HepG2 (cell line): ENCODE results near the gene ZDHHC14. TPM values are rescaled to one million over a fixed set of nuclear protein-coding genes. Genes with fewer than 3 reads are reported as not detected.
A peak's percentile ranks its signal among the peaks of the same experiment; 100 is the strongest.

Source experiments
- ATAC-seq: fragments of 200-7000 bp; cut with Tn5 transposase; 3 replicates; pipeline ENCODE4 v1.9.1; 2020; ENCODE audit warnings: mild to moderate bottlenecking, moderate library complexity
- BruUV-seq: library from RNA; stranded (reverse); fragments of 400-500 nt; replicated peaks from 2 replicates; lab custom pipeline; 2021; lab: Mats Ljungman, UMichigan
- CTCF ChIA-PET: fragments of 300-600 bp; formaldehyde crosslinking; extraction: SDS; loops from one replicate; lab custom pipeline; 2021; ENCODE audit warnings: low total read pairs, inconsistent platforms, low intra/inter-chr PET ratio; lab: Yijun Ruan, JAX
- POLR2A ChIA-PET: fragments of 350-600 bp; sonication (Branson Sonifier 250); formaldehyde crosslinking; loops from one replicate; lab custom pipeline; 2020; ENCODE audit warnings: antibody characterized with exemption, inconsistent platforms; lab: Yijun Ruan, JAX
- DNase-seq: peaks from one replicate; pipeline ENCODE4 v3.0.0-alpha.2; 2015; ENCODE audit warnings: low spot score
- FAIRE-seq: peaks from 3 replicates; lab custom pipeline; 2011; peaks lifted over from hg19 to GRCh38; lab: Jason Lieb, UNC
- H2AFZ ChIP-seq: one replicate; pipeline ENCODE4 v1.6.1; 2011; ENCODE audit warnings: low read length, inconsistent platforms
- H3K27ac ChIP-seq: fragments of 300-600 bp; 3 replicates; pipeline ENCODE4 v1.8.0; 2011; ENCODE audit warnings: mixed run types, mild to moderate bottlenecking, mixed read lengths, low read length, inconsistent platforms; ENCODE audit not compliant: insufficient read depth; ENCODE audit errors: extremely low read length
- H3K27me3 ChIP-seq, 2 experiments: fragments of 200-600 bp in 1 of 2; 2 replicates in 1 of 2; 3 replicates in 1 of 2; pipeline versions ENCODE4 v1.6.0 to v1.8.0; 2011; ENCODE audit warnings: low read length in 2 of 2, mild to moderate bottlenecking in 2 of 2, moderate library complexity in 2 of 2, inconsistent platforms in 1 of 2; ENCODE audit not compliant: insufficient read depth in 2 of 2, control insufficient read depth in 1 of 2
- H3K36me3 ChIP-seq, 2 experiments: fragments of 200-600 bp in 1 of 2; replicated peaks in 1 of 2; 2 replicates in 1 of 2; 3 replicates in 1 of 2; pipeline versions ENCODE4 v1.5.1 to v1.8.0; 2011; ENCODE audit warnings: low read length in 2 of 2, inconsistent platforms in 1 of 2; ENCODE audit not compliant: insufficient read depth in 2 of 2, control insufficient read depth in 1 of 2
- H3K4me1 ChIP-seq: 2 replicates; pipeline ENCODE4 v1.5.1; 2012; ENCODE audit warnings: low read length, inconsistent platforms; ENCODE audit not compliant: insufficient read depth
- H3K4me2 ChIP-seq: 2 replicates; pipeline ENCODE4 v1.6.0; 2011; ENCODE audit warnings: low read depth, low read length, inconsistent platforms
- H3K4me3 ChIP-seq, 3 experiments: fragments of 200-600 bp in 1 of 3; sonication (generic), shearing (Covaris generic) in 1 of 3; replicated peaks in 1 of 3; 2 replicates each; pipeline ENCODE4 v1.5.1; 2011 to 2016; ENCODE audit warnings: low read length in 3 of 3, inconsistent platforms in 2 of 3, low read depth in 2 of 3, mild to moderate bottlenecking in 2 of 3, control low read depth in 1 of 3, mixed read lengths in 1 of 3; ENCODE audit not compliant: insufficient read depth in 1 of 3
- H3K79me2 ChIP-seq: one replicate; pipeline ENCODE4 v1.6.1; 2011; ENCODE audit warnings: low read length, inconsistent platforms; ENCODE audit not compliant: insufficient read depth
- H3K9ac ChIP-seq: 2 replicates; pipeline ENCODE4 v1.6.0; 2011; ENCODE audit warnings: mild to moderate bottlenecking, low read depth, low read length, inconsistent platforms; ENCODE audit not compliant: insufficient read depth
- H3K9me3 ChIP-seq: 2 replicates; pipeline ENCODE4 v1.5.1; 2012; ENCODE audit warnings: mild to moderate bottlenecking, low read length
- H4K20me1 ChIP-seq: 2 replicates; pipeline ENCODE4 v1.6.0; 2011; ENCODE audit warnings: inconsistent platforms, mild to moderate bottlenecking, low read length, moderate library complexity; ENCODE audit not compliant: insufficient read depth
- DMAP1 ChIP-seq: IDR thresholded peaks from 2 replicates; pipeline ENCODE4 v1.6.1; 2016
- ELF3 ChIP-seq: IDR thresholded peaks from 2 replicates; pipeline ENCODE4 v1.6.1; 2016; ENCODE audit warnings: missing genetic modification reagents, missing compliant biosample characterization
- IKZF4 ChIP-seq: sonication (generic); formaldehyde crosslinking; IDR thresholded peaks from 2 replicates; pipeline ENCODE4 v1.5.1; 2020; ENCODE audit warnings: borderline replicate concordance, mild to moderate bottlenecking, low read depth, missing genetic modification reagents; ENCODE audit errors: not compliant biosample characterization
- JUNB ChIP-seq: sonication (generic); formaldehyde crosslinking; IDR thresholded peaks from 2 replicates; pipeline ENCODE4 v1.8.0; 2022; ENCODE audit warnings: missing genetic modification reagents, mild to moderate bottlenecking, borderline replicate concordance
- KAT2B ChIP-seq: fragments of 150-350 bp; IDR thresholded peaks from 2 replicates; pipeline ENCODE4 v1.6.1; 2014; ENCODE audit warnings: low read depth, low read length, borderline replicate concordance
- KAT7 ChIP-seq: IDR thresholded peaks from 2 replicates; pipeline ENCODE4 v1.6.1; 2018; ENCODE audit warnings: borderline replicate concordance, missing compliant biosample characterization
- KDM5B ChIP-seq: sonication (generic); formaldehyde crosslinking; IDR thresholded peaks from 2 replicates; pipeline ENCODE4 v1.4.0; 2020; ENCODE audit warnings: missing genetic modification reagents, mild to moderate bottlenecking, borderline replicate concordance
- ONECUT2 ChIP-seq: sonication (generic); formaldehyde crosslinking; IDR thresholded peaks from 2 replicates; pipeline ENCODE4 v1.4.0; 2020; ENCODE audit warnings: missing genetic modification reagents
- PHF5A ChIP-seq: IDR thresholded peaks from one replicate; pipeline ENCODE4 v1.6.1; 2018; ENCODE audit warnings: low read depth, missing genetic modification reagents; ENCODE audit not compliant: unreplicated experiment
- REPIN1 ChIP-seq: sonication (generic); formaldehyde crosslinking; IDR thresholded peaks from 2 replicates; pipeline ENCODE4 v1.8.0; 2022; ENCODE audit warnings: missing genetic modification reagents, low read depth, mild to moderate bottlenecking, borderline replicate concordance
- RXRA ChIP-seq: sonication (generic); formaldehyde crosslinking; IDR thresholded peaks from 2 replicates; pipeline ENCODE4 v1.5.1; 2020; ENCODE audit warnings: missing genetic modification reagents
- SMARCC2 ChIP-seq: fragments of 450-650 bp; IDR thresholded peaks from 2 replicates; pipeline ENCODE4 v1.6.1; 2017; ENCODE audit warnings: antibody characterized with exemption, mild to moderate bottlenecking
- SRSF9 ChIP-seq: fragments of 200-400 bp; formaldehyde crosslinking; IDR thresholded peaks from 2 replicates; pipeline ENCODE4 v1.6.1; 2018; ENCODE audit warnings: borderline replicate concordance, mild to moderate bottlenecking, low read depth, low read length; ENCODE audit not compliant: insufficient read depth, poor library complexity, severe bottlenecking
- TARDBP ChIP-seq: sonication (generic); formaldehyde crosslinking; IDR thresholded peaks from 2 replicates; pipeline ENCODE4 v1.8.0; 2022; ENCODE audit warnings: mild to moderate bottlenecking, missing genetic modification reagents
- ZIK1 ChIP-seq: sonication (generic); formaldehyde crosslinking; IDR thresholded peaks from 2 replicates; pipeline ENCODE4 v1.5.0; 2020; ENCODE audit warnings: mild to moderate bottlenecking, low read depth, missing genetic modification reagents, borderline replicate concordance
- ZKSCAN1 ChIP-seq: fragments of 150-350 bp; IDR thresholded peaks from 2 replicates; pipeline ENCODE4 v1.6.1; 2014; ENCODE audit warnings: low read length
- ZNF44 ChIP-seq: sonication (generic); formaldehyde crosslinking; IDR thresholded peaks from 2 replicates; pipeline ENCODE4 v1.5.1; 2020; ENCODE audit warnings: mild to moderate bottlenecking, missing genetic modification reagents
- ZNF501 ChIP-seq: sonication (generic); formaldehyde crosslinking; IDR thresholded peaks from 2 replicates; pipeline ENCODE4 v1.5.1; 2020; ENCODE audit warnings: mild to moderate bottlenecking, moderate library complexity, missing genetic modification reagents
- ZNF678 ChIP-seq: sonication (generic); formaldehyde crosslinking; IDR thresholded peaks from 2 replicates; pipeline ENCODE4 v1.4.0; 2020; ENCODE audit warnings: mild to moderate bottlenecking, missing genetic modification reagents
- ZNF766 ChIP-seq: sonication (generic); formaldehyde crosslinking; IDR thresholded peaks from 2 replicates; pipeline ENCODE4 v1.5.0; 2020; ENCODE audit warnings: missing genetic modification reagents, borderline replicate concordance
- ZSCAN12 ChIP-seq: sonication (generic); formaldehyde crosslinking; IDR thresholded peaks from 2 replicates; pipeline ENCODE4 v1.9.0; 2021; ENCODE audit warnings: mild to moderate bottlenecking, missing genetic modification reagents
- WGBS: methylation state at CpG from one replicate; pipeline ENCODE4 v1.1.6; 2017; ENCODE audit warnings: low lambda C conversion rate; 5-methylcytosine and 5-hydroxymethylcytosine counted together
- in situ Hi-C: cut with HindIII; loops from 2 replicates; pipeline ENCODE4 v1.10.0; 2017; ENCODE audit warnings: low pct_unique_long_range_greater_than_20kb; ENCODE audit not compliant: extremely low pct_ligation_motif_present
- intact Hi-C: fragments of 100-400 bp; cut with micrococcal nuclease; formaldehyde crosslinking; loops from one replicate; pipeline ENCODE4 v1.10.0; 2022; ENCODE audit not compliant: unreplicated experiment
- polyA plus RNA-seq, 8 experiments: library from polyadenylated mRNA; depleted of rRNA in 3 of 8; stranded (reverse) in 7 of 8; unstranded in 1 of 8; fragments of >200 nt; fragmentation: Illumina TruSeq in 4 of 8; extraction: Trizol in 4 of 8; gene quantifications; 2 replicates each; pipeline versions ENCODE4 v1.2.1 to v1.2.3, GENCODE V29; 2011 to 2016; ENCODE audit warnings: low read depth in 4 of 8, missing spikeins in 1 of 8, mixed read lengths in 1 of 8; ENCODE audit not compliant: insufficient read depth in 1 of 8
- total RNA-seq, 5 experiments: library from RNA; depleted of rRNA; stranded (reverse); fragments of >200 nt; fragmentation: Illumina TruSeq; extraction: Trizol; gene quantifications; 2 replicates each; pipeline ENCODE4 v1.2.3, GENCODE V29; 2016; ENCODE audit warnings: low read depth in 1 of 5
- TF ChIP-seq, protein P1 (sequence below): conservative IDR thresholded peaks from 2 replicates; pipeline ENCODE4 v1.6.1; 2018; ENCODE audit warnings: missing genetic modification reagents
- TF ChIP-seq, protein P2 (sequence below): sonication (generic); formaldehyde crosslinking; IDR thresholded peaks from 2 replicates; pipeline ENCODE4 v1.4.0; 2020; ENCODE audit warnings: mild to moderate bottlenecking, missing genetic modification reagents

The ZDHHC14 gene
- total and polyA plus RNA-seq, 2 of the 13 experiments (the other 11 are each of a cell fraction or from before 2014, with no cell fraction given) = 3.7 to 9.5 TPM

DNA sequence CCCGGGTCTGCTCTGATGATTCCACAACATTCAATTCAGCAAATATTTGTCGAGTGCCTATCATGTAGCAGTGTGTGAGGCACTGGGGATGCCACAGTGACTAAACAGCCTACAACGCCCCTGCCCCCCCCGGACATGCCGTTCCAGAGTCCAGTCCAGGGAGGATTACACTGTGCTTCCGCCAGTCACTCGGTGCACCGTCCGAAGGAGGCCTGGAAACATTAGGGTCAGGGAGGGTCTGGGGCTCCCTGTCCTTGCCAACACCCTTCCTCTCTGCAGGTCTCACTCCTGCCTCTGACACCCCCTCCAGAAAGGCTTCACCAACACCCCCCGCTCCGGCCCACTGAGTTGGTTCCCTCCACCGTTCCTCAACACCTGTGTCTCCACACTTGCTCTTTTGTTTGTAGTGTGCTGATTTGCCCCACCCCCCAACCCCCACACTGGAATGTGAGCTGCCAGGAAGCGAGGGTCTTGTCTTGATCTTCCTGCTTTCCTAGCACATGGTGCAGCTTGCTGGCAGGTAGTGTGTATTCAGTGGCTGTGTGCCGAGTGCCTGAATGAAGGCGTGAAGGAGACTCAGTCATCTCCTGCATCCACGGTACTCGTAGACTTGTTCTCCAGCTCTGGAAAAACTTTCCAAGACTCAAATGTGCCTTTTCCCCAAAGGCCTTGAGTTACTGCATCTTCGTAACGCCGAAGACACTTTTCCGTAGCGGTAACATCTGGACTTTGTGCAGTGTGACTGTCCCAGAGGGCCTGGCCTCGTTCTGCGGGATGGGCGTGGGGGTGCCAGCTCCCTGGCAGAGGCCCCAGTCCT lies 150.4 kb downstream of the ZDHHC14 start:
- ATAC-seq (peak; percentile 93), DNase-seq (peak; percentile 100), FAIRE-seq (peak; percentile 96)
- H2AFZ ChIP-seq = no peak overlapping the region
- H3K9me3 ChIP-seq = no peaks in the 10 kb centered on the region
- peak overlapping the region; percentile 96 for H3K27ac ChIP-seq
- no peaks in the 10 kb centered on the region for H3K36me3 ChIP-seq
- POLR2A ChIA-PET = interaction anchor here (0.6 to 7.2 kb wide), 25 partner anchors 10 to 349 kb away, joined by 3 to 186 read pairs (median 6); partner anchors contain the start of gene TMEM242
- TSS peak; percentile 94 for BruUV-seq
- in situ Hi-C loops (no loop called here), intact Hi-C loops (loop anchor here (1.0 to 5.0 kb wide), 7 partner anchors 9 to 204 kb away; partner anchors contain the start of gene ZDHHC14)
- no peaks in the 10 kb centered on the region for H3K79me2 ChIP-seq
- H3K27me3 ChIP-seq = no peaks in the 10 kb centered on the region
- H4K20me1 ChIP-seq = no peaks in the 10 kb centered on the region
- peak overlapping the region; percentile 90 for H3K4me2 ChIP-seq
- H3K4me3 ChIP-seq = peak overlapping the region; percentile 32 to 58 (median 34); a peak in 5 of 6 replicates
- 2% methylated on average over 25 of the region's 25 CpGs for WGBS
- H3K4me1 ChIP-seq = peaks cover 99% of the 10 kb centered on the region
- H3K9ac ChIP-seq = peak overlapping the region; percentile 82
- CTCF ChIA-PET = no interaction called here
- TF ChIP-seq ZNF678 (CRISPR knock-in tag) (peak; percentile 97), SMARCC2 (no peak; the same call in 1 of the 2 replicates), ELF3 (CRISPR knock-in tag) (peak; percentile 100), PHF5A (CRISPR knock-in tag) (peak; percentile 93), ZSCAN12 (CRISPR knock-in tag) (peak; percentile 85; the same call in 1 of the 2 replicates), ZKSCAN1 (peak; percentile 42), JUNB (CRISPR knock-in tag) (peak; percentile 78), ZNF44 (CRISPR knock-in tag) (peak; percentile 92), ZNF766 (CRISPR knock-in tag) (peak; percentile 47), REPIN1 (peak; percentile 99), DMAP1 (CRISPR knock-in tag) (peak; percentile 99), IKZF4 (CRISPR knock-in tag) (peak; percentile 51), TARDBP (CRISPR knock-in tag) (peak; percentile 97), KAT7 (peak; percentile 64; the same call in 1 of the 2 replicates), ZIK1 (CRISPR knock-in tag) (no peak; the same call in 1 of the 2 replicates), ONECUT2 (CRISPR knock-in tag) (peak; percentile 85), SRSF9 (no peak), KAT2B (no peak), KDM5B (CRISPR knock-in tag) (peak; percentile 97), RXRA (CRISPR knock-in tag) (peak; percentile 99), ZNF501 (CRISPR knock-in tag) (peak; percentile 98)
- TF ChIP-seq, protein P1, sequence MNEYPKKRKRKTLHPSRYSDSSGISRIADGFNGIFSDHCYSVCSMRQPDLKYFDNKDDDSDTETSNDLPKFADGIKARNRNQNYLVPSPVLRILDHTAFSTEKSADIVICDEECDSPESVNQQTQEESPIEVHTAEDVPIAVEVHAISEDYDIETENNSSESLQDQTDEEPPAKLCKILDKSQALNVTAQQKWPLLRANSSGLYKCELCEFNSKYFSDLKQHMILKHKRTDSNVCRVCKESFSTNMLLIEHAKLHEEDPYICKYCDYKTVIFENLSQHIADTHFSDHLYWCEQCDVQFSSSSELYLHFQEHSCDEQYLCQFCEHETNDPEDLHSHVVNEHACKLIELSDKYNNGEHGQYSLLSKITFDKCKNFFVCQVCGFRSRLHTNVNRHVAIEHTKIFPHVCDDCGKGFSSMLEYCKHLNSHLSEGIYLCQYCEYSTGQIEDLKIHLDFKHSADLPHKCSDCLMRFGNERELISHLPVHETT (CRISPR knock-in tag) = peak; percentile 76
- TF ChIP-seq, protein P2, sequence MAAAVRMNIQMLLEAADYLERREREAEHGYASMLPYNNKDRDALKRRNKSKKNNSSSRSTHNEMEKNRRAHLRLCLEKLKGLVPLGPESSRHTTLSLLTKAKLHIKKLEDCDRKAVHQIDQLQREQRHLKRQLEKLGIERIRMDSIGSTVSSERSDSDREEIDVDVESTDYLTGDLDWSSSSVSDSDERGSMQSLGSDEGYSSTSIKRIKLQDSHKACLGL = peak; percentile 91
